Placental epithelial cell (primary cell): ENCODE data around the gene CLDN16. TPM values are rescaled to one million over a fixed set of nuclear protein-coding genes. Genes with fewer than 3 reads are reported as not detected.

Experiments used
- total RNA-seq: library from RNA; depleted of rRNA; stranded (reverse); fragments of >200 nt; gene quantifications from 2 replicates; pipeline ENCODE4 v1.2.3, GENCODE V29; 2012

The CLDN16 gene
- not detected in 2 replicates for total RNA-seq

GRCh38 chr3:190387578-190388213 is at the start of gene CLDN16:
CLDN16 (plus strand) TSS chr3:190388163; CDS start chr3:190388330, 167 bp downstream.

GRCh38 chr3:190449801-190450200 is 61.8 kb downstream of the CLDN16 start, which contains the start of gene TMEM207:
TMEM207 (minus strand) TSS chr3:190449901; CDS start chr3:190449809, 92 bp downstream.

Other genes starting within 250 kb of the CLDN16 start
- 0.11 TPM in 1 of 2 replicates, not detected in the other for gene CLDN1, start 65.7 kb upstream of the CLDN16 start, total RNA-seq
- gene TMEM207, start 61.7 kb downstream of the CLDN16 start, total RNA-seq = not detected in 2 replicates
- gene IL1RAP, start 125.9 kb downstream of the CLDN16 start, total RNA-seq = 7.9 and 16.3 TPM in 2 replicates